Keratinocyte (primary cell): Measurements from ENCODE around the gene STXBP2. TPM values are rescaled to one million over a fixed set of nuclear protein-coding genes. Genes with fewer than 3 reads are reported as not detected.

Source experiments
- DNase-seq: peaks from one replicate; pipeline ENCODE4 v3.0.0-alpha.2; 2011; ENCODE audit warnings: low read depth, missing footprints, low spot score
- FAIRE-seq: peaks from 2 replicates; lab custom pipeline; 2011; peaks lifted over from hg19 to GRCh38; lab: Jason Lieb, UNC
- H2AFZ ChIP-seq: 2 replicates; pipeline ENCODE4 v1.6.0; 2012; ENCODE audit warnings: low read length, control low read depth, inconsistent platforms; ENCODE audit not compliant: control insufficient read depth
- H3K27ac ChIP-seq: 2 replicates; pipeline ENCODE4 v1.5.1; 2011; ENCODE audit warnings: low read length; ENCODE audit not compliant: control insufficient read depth, insufficient read depth
- H3K27me3 ChIP-seq: 3 replicates; pipeline ENCODE4 v1.6.0; 2011; ENCODE audit warnings: low read length; ENCODE audit not compliant: control insufficient read depth, insufficient read depth; ENCODE audit errors: extremely low read depth
- H3K36me3 ChIP-seq, 2 experiments: 2 replicates in 1 of 2; 3 replicates in 1 of 2; pipeline ENCODE4 v1.5.1; 2011; ENCODE audit warnings: low read length in 2 of 2, mild to moderate bottlenecking in 1 of 2; ENCODE audit not compliant: control insufficient read depth in 2 of 2, insufficient read depth in 2 of 2; ENCODE audit errors: extremely low read depth in 1 of 2
- H3K4me1 ChIP-seq: 3 replicates; pipeline ENCODE4 v1.5.1; 2011; ENCODE audit warnings: low read length; ENCODE audit not compliant: control insufficient read depth, insufficient read depth; ENCODE audit errors: extremely low read depth
- H3K4me2 ChIP-seq: 3 replicates; pipeline ENCODE4 v1.6.0; 2011; ENCODE audit warnings: low read depth, low read length; ENCODE audit not compliant: control insufficient read depth, insufficient read depth; ENCODE audit errors: extremely low read depth
- H3K4me3 ChIP-seq, 3 experiments: fragments of 200-600 bp in 1 of 3; sonication (generic) in 1 of 3; 2 replicates in 2 of 3; 3 replicates in 1 of 3; pipeline ENCODE4 v1.5.1; 2011 to 2016; ENCODE audit warnings: low read length in 3 of 3, mild to moderate bottlenecking in 3 of 3, control low read depth in 2 of 3, inconsistent platforms in 1 of 3, low read depth in 1 of 3, mixed read lengths in 1 of 3, mixed run types in 1 of 3, moderate library complexity in 1 of 3; ENCODE audit not compliant: control insufficient read depth in 2 of 3, insufficient read depth in 2 of 3; ENCODE audit errors: extremely low read depth in 1 of 3
- H3K79me2 ChIP-seq: 2 replicates; pipeline ENCODE4 v1.6.0; 2012; ENCODE audit warnings: low read length; ENCODE audit not compliant: control insufficient read depth, insufficient read depth
- H3K9ac ChIP-seq: 3 replicates; pipeline ENCODE4 v1.6.0; 2011; ENCODE audit warnings: low read length; ENCODE audit not compliant: control insufficient read depth, insufficient read depth; ENCODE audit errors: extremely low read depth
- H3K9me1 ChIP-seq: 3 replicates; pipeline ENCODE4 v1.6.0; 2011; ENCODE audit warnings: low read length; ENCODE audit not compliant: control insufficient read depth, insufficient read depth; ENCODE audit errors: extremely low read depth
- H3K9me3 ChIP-seq: 2 replicates; pipeline ENCODE4 v1.5.1; 2012; ENCODE audit warnings: low read depth, low read length; ENCODE audit not compliant: control insufficient read depth
- H4K20me1 ChIP-seq: 3 replicates; pipeline ENCODE4 v1.6.0; 2011; ENCODE audit warnings: low read length; ENCODE audit not compliant: control insufficient read depth, insufficient read depth; ENCODE audit errors: extremely low read depth
- EZH2 ChIP-seq: IDR thresholded peaks from one replicate; pipeline ENCODE4 v1.6.1; 2012; ENCODE audit warnings: inconsistent platforms, mild to moderate bottlenecking, low read length, moderate library complexity
- dilution Hi-C: fragments of 300-500 bp; cut with MboI; formaldehyde crosslinking; loops from one replicate; pipeline ENCODE4 v1.7.0; 2020; ENCODE audit warnings: low sequenced_read_pairs; ENCODE audit not compliant: extremely low pct_ligation_motif_present
- polyA plus RNA-seq, 5 experiments: library from polyadenylated mRNA; depleted of rRNA in 3 of 5; stranded (reverse) in 3 of 5; stranded (forward) in 1 of 5; unstranded in 1 of 5; fragments of >200 nt; gene quantifications; 1 replicate in 1 of 5; 2 replicates in 3 of 5; 3 replicates in 1 of 5; pipeline versions ENCODE4 v1.2.1 to v1.2.3, GENCODE V29; 2011 to 2012; ENCODE audit warnings: missing spikeins in 2 of 5, low read depth in 1 of 5, low replicate concordance in 1 of 5
- TF ChIP-seq, protein P1 (sequence below), 3 experiments: IDR thresholded peaks in 1 of 3; conservative IDR thresholded peaks in 1 of 3; optimal IDR thresholded peaks in 1 of 3; 2 replicates in 2 of 3; 3 replicates in 1 of 3; pipeline versions ENCODE3 to v1.5.1; 2011; ENCODE audit warnings: low read length in 3 of 3, mild to moderate bottlenecking in 3 of 3, moderate library complexity in 2 of 3, control low read depth in 1 of 3, inconsistent platforms in 1 of 3; ENCODE audit not compliant: insufficient read depth in 2 of 3; ENCODE audit errors: extremely low read depth in 1 of 3

Gene STXBP2
- polyA plus RNA-seq, 1 donor (not counting 4 experiments of a cell fraction or from before 2014, with no cell fraction given): 58.8 TPM

DNA sequence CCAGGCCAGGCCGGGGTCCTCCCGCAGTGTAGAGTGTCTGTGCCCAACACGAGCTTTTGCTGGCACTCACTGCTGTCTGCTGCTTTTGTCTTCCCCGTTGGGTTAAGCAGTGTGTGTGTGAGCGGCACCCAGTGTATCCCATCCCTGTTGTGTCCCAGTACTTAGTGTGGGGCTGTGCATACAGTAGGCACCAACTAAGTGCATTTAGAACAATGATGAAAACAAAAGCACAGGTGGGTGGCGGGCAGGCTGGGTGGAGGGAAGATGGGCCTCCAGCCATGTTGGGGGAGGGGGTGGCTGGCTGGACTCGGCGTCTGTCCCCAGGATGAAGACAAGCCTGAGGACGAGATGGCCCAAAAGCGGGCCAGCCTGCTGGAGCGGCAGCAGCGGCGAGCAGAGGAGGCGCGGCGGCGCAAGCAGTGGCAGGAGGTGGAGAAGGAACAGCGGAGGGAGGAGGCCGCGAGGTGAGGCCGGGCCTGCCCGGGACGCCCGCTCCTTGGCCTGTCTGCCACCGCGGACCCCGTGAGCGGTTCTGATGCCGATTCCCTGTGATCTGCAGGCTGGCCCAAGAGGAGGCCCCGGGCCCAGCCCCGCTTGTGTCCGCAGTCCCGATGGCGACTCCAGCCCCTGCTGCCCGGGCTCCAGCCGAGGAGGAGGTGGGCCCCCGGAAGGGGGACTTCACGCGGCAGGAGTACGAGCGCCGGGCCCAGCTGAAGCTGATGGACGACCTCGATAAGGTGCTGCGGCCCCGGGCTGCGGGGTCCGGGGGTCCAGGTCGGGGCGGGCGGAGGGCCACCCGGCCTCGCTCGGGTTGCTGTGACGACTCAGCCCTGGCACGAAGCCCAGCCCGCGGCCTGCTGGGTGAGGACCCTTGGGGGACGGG is 21.8 kb upstream of the STXBP2 start:
- H3K4me3 ChIP-seq: no peak overlapping the region
- no peak overlapping the region for H3K4me2 ChIP-seq
- peaks cover 11 to 12% of the 10 kb centered on the region in 2 experiments for H3K36me3 ChIP-seq
- no peaks in the 10 kb centered on the region for H3K4me1 ChIP-seq
- no peaks in the 10 kb centered on the region for H3K27me3 ChIP-seq
- dilution Hi-C loops: no loop called here
- H3K79me2 ChIP-seq: no peaks in the 10 kb centered on the region
- H4K20me1 ChIP-seq: no peaks in the 10 kb centered on the region
- DNase-seq (no peak), FAIRE-seq (no peak)
- H3K27ac ChIP-seq: no peak overlapping the region
- TF ChIP-seq, protein P1, sequence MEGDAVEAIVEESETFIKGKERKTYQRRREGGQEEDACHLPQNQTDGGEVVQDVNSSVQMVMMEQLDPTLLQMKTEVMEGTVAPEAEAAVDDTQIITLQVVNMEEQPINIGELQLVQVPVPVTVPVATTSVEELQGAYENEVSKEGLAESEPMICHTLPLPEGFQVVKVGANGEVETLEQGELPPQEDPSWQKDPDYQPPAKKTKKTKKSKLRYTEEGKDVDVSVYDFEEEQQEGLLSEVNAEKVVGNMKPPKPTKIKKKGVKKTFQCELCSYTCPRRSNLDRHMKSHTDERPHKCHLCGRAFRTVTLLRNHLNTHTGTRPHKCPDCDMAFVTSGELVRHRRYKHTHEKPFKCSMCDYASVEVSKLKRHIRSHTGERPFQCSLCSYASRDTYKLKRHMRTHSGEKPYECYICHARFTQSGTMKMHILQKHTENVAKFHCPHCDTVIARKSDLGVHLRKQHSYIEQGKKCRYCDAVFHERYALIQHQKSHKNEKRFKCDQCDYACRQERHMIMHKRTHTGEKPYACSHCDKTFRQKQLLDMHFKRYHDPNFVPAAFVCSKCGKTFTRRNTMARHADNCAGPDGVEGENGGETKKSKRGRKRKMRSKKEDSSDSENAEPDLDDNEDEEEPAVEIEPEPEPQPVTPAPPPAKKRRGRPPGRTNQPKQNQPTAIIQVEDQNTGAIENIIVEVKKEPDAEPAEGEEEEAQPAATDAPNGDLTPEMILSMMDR (optimal IDR thresholded peaks at IDR 0.05 in 1 of 3, IDR thresholded peaks at IDR 0.05 in 1 of 3, conservative IDR thresholded peaks at IDR 0.05 in 1 of 3; ENCODE audit: extremely low read depth in 1 of 3, insufficient read depth in 2 of 3, low read length in 3 of 3): no peak
- TF ChIP-seq EZH2: no peak
- no peaks in the 10 kb centered on the region for H3K9me3 ChIP-seq
- H3K9me1 ChIP-seq: no peaks in the 10 kb centered on the region
- no peak overlapping the region for H2AFZ ChIP-seq
- no peak overlapping the region for H3K9ac ChIP-seq

GRCh38 chr19:7617172-7617571 is 19.7 kb upstream of the STXBP2 start:
- Histone ChIP-seq H2AFZ (no peak overlapping the region), H3K9ac (no peak overlapping the region), H3K9me3 (no peaks in the 10 kb centered on the region), H3K27me3 (no peaks in the 10 kb centered on the region), H3K4me2 (no peak overlapping the region), H3K36me3 (peaks cover 13 to 14% of the 10 kb centered on the region in 2 experiments), H3K79me2 (no peaks in the 10 kb centered on the region), H3K9me1 (no peaks in the 10 kb centered on the region), H3K27ac (no peak overlapping the region), H3K4me1 (no peaks in the 10 kb centered on the region), H4K20me1 (no peaks in the 10 kb centered on the region), H3K4me3 (no peak overlapping the region)
- FAIRE-seq (no peak), DNase-seq (no peak)
- dilution Hi-C loops: no loop called here
- TF ChIP-seq EZH2: no peak
- TF ChIP-seq, protein P1 (optimal IDR thresholded peaks at IDR 0.05 in 1 of 3, IDR thresholded peaks at IDR 0.05 in 1 of 3, conservative IDR thresholded peaks at IDR 0.05 in 1 of 3; ENCODE audit: extremely low read depth in 1 of 3, insufficient read depth in 2 of 3, low read length in 3 of 3): no peak
